ENCODE measurements around the gene EBI3. TPM values are rescaled to one million over a fixed set of nuclear protein-coding genes. Genes with fewer than 3 reads are reported as not detected.

The EBI3 gene
- polyA plus RNA-seq = 1 to 10 TPM in 3 of 4 donors, under 1 TPM in 1; 0.89 to 6.2 (median 4.9) TPM
- long read RNA-seq, donor 1 = 0 reads
- long read RNA-seq, donor 2 = 0 reads
- long read RNA-seq, donor 3 = 0 reads
- long read RNA-seq, donor 4 = 0 reads
- long read RNA-seq, donor 5 = 0 reads
- long read RNA-seq, donor 6, partial matches to known transcripts = 7 of 10 reads
- long read RNA-seq, donor 6, other reads (novel, unspliced or antisense) = 0 of 10 reads
- long read RNA-seq, donor 7 = 0 reads
- long read RNA-seq, donor 8 = 0 reads
- long read RNA-seq, donor 9, partial matches to known transcripts = 0 of 1 reads
- long read RNA-seq, donor 9, other reads (novel, unspliced or antisense) = 0 of 1 reads
- long read RNA-seq, donor 10, partial matches to known transcripts = 0 of 1 reads
- long read RNA-seq, donor 10, other reads (novel, unspliced or antisense) = 0 of 1 reads

- peaks cover 0 to 9% (median 0%) of the 10 kb centered on the region in 3 donors for H3K27me3 ChIP-seq (ENCODE audit: control insufficient read depth in 3 of 3, insufficient read depth in 3 of 3, low read length in 3 of 3)
- FAIRE-seq (no peak), DNase-seq (peak in 1 of 2 donors; percentile 60)
- H3K27ac ChIP-seq (ENCODE audit: low read depth in 1 of 3, low read length in 2 of 3) = peak within 1 kb of the TSS in 1 of 3 donors; percentile 17
- H3K4me1 ChIP-seq (ENCODE audit: control insufficient read depth in 3 of 3, insufficient read depth in 2 of 3, low read depth in 1 of 3, low read length in 2 of 3) = peaks cover 0 to 12% (median 0%) of the 10 kb centered on the region in 3 donors
- H3K9me3 ChIP-seq (ENCODE audit: control insufficient read depth in 2 of 2, insufficient read depth in 1 of 2, low read depth in 1 of 2, low read length in 1 of 2) = no peaks in the 10 kb centered on the region
- no peaks in the 10 kb centered on the region for H3K36me3 ChIP-seq (ENCODE audit: control insufficient read depth in 3 of 3, insufficient read depth in 2 of 3, low read depth in 1 of 3, low read length in 3 of 3)
- WGBS, 3 donors = 7 to 10% (median 8%) methylated on average over 19 of the region's 19 CpGs
- no peak within 1 kb of the TSS for H3K4me3 ChIP-seq (ENCODE audit: low read depth in 1 of 3, low read length in 3 of 3)
Measured at GRCh38 chr19:4229179-4229931, at the start of gene EBI3. TSS of gene EBI3 (plus strand) at chr19:4229523. CDS start at chr19:4229551, 28 bp downstream.

GRCh38 chr19:4181053-4181508, 48.2 kb upstream of the EBI3 start:
- Histone ChIP-seq H3K27ac (ENCODE audit: low read depth in 1 of 3, low read length in 2 of 3) (peak overlapping the region; percentile 9 to 43 (median 41)), H3K4me1 (ENCODE audit: control insufficient read depth in 3 of 3, insufficient read depth in 2 of 3, low read depth in 1 of 3, low read length in 2 of 3) (peaks cover 0 to 17% (median 5%) of the 10 kb centered on the region in 3 donors), H3K9me3 (ENCODE audit: control insufficient read depth in 2 of 2, insufficient read depth in 1 of 2, low read depth in 1 of 2, low read length in 1 of 2) (no peaks in the 10 kb centered on the region), H3K36me3 (ENCODE audit: control insufficient read depth in 3 of 3, insufficient read depth in 2 of 3, low read depth in 1 of 3, low read length in 3 of 3) (peaks cover 2 to 40% (median 6%) of the 10 kb centered on the region in 3 donors), H3K27me3 (ENCODE audit: control insufficient read depth in 3 of 3, insufficient read depth in 3 of 3, low read length in 3 of 3) (no peaks in the 10 kb centered on the region), H3K4me3 (ENCODE audit: low read depth in 1 of 3, low read length in 3 of 3) (peak overlapping the region in 1 of 3 donors; percentile 90)
- FAIRE-seq (no peak), DNase-seq (peak in 1 of 2 donors; percentile 56)
- 33 to 71% (median 51%) methylated on average over 2 of the region's 2 CpGs for WGBS, 3 donors

GRCh38 chr19:4182084-4182810, 47.1 kb upstream of the EBI3 start, which contains the start of the genes ANKRD24 and SIRT6:
TSS of gene ANKRD24 (plus strand) at chr19:4182689. CDS start at chr19:4186426, 3,737 bp downstream.
TSS of gene SIRT6 (minus strand) at chr19:4182563. CDS start at chr19:4182539, 24 bp downstream.
- FAIRE-seq (no peak), DNase-seq (peak; percentile 96 to 98)
- no peaks in the 10 kb centered on the region for H3K9me3 ChIP-seq (ENCODE audit: control insufficient read depth in 2 of 2, insufficient read depth in 1 of 2, low read depth in 1 of 2, low read length in 1 of 2)
- WGBS, 3 donors = 0% methylated on average over 50 to 58 of the region's 58 CpGs
- H3K36me3 ChIP-seq (ENCODE audit: control insufficient read depth in 3 of 3, insufficient read depth in 2 of 3, low read depth in 1 of 3, low read length in 3 of 3) = peaks cover 2 to 29% (median 4%) of the 10 kb centered on the region in 3 donors
- peaks cover 0 to 21% (median 5%) of the 10 kb centered on the region in 3 donors for H3K4me1 ChIP-seq (ENCODE audit: control insufficient read depth in 3 of 3, insufficient read depth in 2 of 3, low read depth in 1 of 3, low read length in 2 of 3)
- H3K4me3 ChIP-seq (ENCODE audit: low read depth in 1 of 3, low read length in 3 of 3) = peak within 1 kb of the TSS; percentile 67 to 94 (median 90)
- no peaks in the 10 kb centered on the region for H3K27me3 ChIP-seq (ENCODE audit: control insufficient read depth in 3 of 3, insufficient read depth in 3 of 3, low read length in 3 of 3)
- peak within 1 kb of the TSS; percentile 76 to 78 (median 77) for H3K27ac ChIP-seq (ENCODE audit: low read depth in 1 of 3, low read length in 2 of 3)

GRCh38 chr19:4183967-4184717, 45.2 kb upstream of the EBI3 start:
- Histone ChIP-seq H3K9me3 (ENCODE audit: control insufficient read depth in 2 of 2, insufficient read depth in 1 of 2, low read depth in 1 of 2, low read length in 1 of 2) (no peaks in the 10 kb centered on the region), H3K4me1 (ENCODE audit: control insufficient read depth in 3 of 3, insufficient read depth in 2 of 3, low read depth in 1 of 3, low read length in 2 of 3) (peaks cover 0 to 21% (median 5%) of the 10 kb centered on the region in 3 donors), H3K27ac (ENCODE audit: low read depth in 1 of 3, low read length in 2 of 3) (no peak overlapping the region), H3K27me3 (ENCODE audit: control insufficient read depth in 3 of 3, insufficient read depth in 3 of 3, low read length in 3 of 3) (no peaks in the 10 kb centered on the region), H3K4me3 (ENCODE audit: low read depth in 1 of 3, low read length in 3 of 3) (no peak overlapping the region), H3K36me3 (ENCODE audit: control insufficient read depth in 3 of 3, insufficient read depth in 2 of 3, low read depth in 1 of 3, low read length in 3 of 3) (peaks cover under 1 to 17% (median 2%) of the 10 kb centered on the region in 3 donors)
- FAIRE-seq = no peak
- WGBS, 3 donors = 49 to 56% (median 50%) methylated on average over 16 to 23 of the region's 23 CpGs
- no peak for DNase-seq

- no peaks in the 10 kb centered on the region for H3K9me3 ChIP-seq (ENCODE audit: control insufficient read depth in 2 of 2, insufficient read depth in 1 of 2, low read depth in 1 of 2, low read length in 1 of 2)
- peaks cover 0 to 21% (median 5%) of the 10 kb centered on the region in 3 donors for H3K4me1 ChIP-seq (ENCODE audit: control insufficient read depth in 3 of 3, insufficient read depth in 2 of 3, low read depth in 1 of 3, low read length in 2 of 3)
- 89 to 92% (median 92%) methylated on average over 2 of the region's 2 CpGs for WGBS, 3 donors
- H3K27ac ChIP-seq (ENCODE audit: low read depth in 1 of 3, low read length in 2 of 3) = no peak overlapping the region
- FAIRE-seq (no peak), DNase-seq (no peak)
- no peak overlapping the region for H3K4me3 ChIP-seq (ENCODE audit: low read depth in 1 of 3, low read length in 3 of 3)
- H3K36me3 ChIP-seq (ENCODE audit: control insufficient read depth in 3 of 3, insufficient read depth in 2 of 3, low read depth in 1 of 3, low read length in 3 of 3) = peaks cover 0 to 12% (median 0%) of the 10 kb centered on the region in 3 donors
- no peaks in the 10 kb centered on the region for H3K27me3 ChIP-seq (ENCODE audit: control insufficient read depth in 3 of 3, insufficient read depth in 3 of 3, low read length in 3 of 3)
Measured at GRCh38 chr19:4184718-4185352, 44.5 kb upstream of the EBI3 start.

- Histone ChIP-seq H3K27me3 (ENCODE audit: control insufficient read depth in 3 of 3, insufficient read depth in 3 of 3, low read length in 3 of 3) (no peaks in the 10 kb centered on the region), H3K27ac (ENCODE audit: low read depth in 1 of 3, low read length in 2 of 3) (no peak overlapping the region), H3K36me3 (ENCODE audit: control insufficient read depth in 3 of 3, insufficient read depth in 2 of 3, low read depth in 1 of 3, low read length in 3 of 3) (peaks cover 0 to 5% (median 0%) of the 10 kb centered on the region in 3 donors), H3K4me1 (ENCODE audit: control insufficient read depth in 3 of 3, insufficient read depth in 2 of 3, low read depth in 1 of 3, low read length in 2 of 3) (peaks cover 0 to 18% (median 5%) of the 10 kb centered on the region in 3 donors), H3K9me3 (ENCODE audit: control insufficient read depth in 2 of 2, insufficient read depth in 1 of 2, low read depth in 1 of 2, low read length in 1 of 2) (no peaks in the 10 kb centered on the region), H3K4me3 (ENCODE audit: low read depth in 1 of 3, low read length in 3 of 3) (no peak overlapping the region)
- no peak for FAIRE-seq
- DNase-seq = no peak
- 56 to 70% (median 60%) methylated on average over 9 of the region's 9 CpGs for WGBS, 3 donors
Measured at GRCh38 chr19:4185413-4186086, 43.8 kb upstream of the EBI3 start.
